B cell (primary cell): ENCODE results near the gene TMEM140. TPM values are rescaled to one million over a fixed set of nuclear protein-coding genes. Genes with fewer than 3 reads are reported as not detected.

Experiments used
- ATAC-seq: fragments of 200-7000 bp; cut with Tn5 transposase; one replicate; pipeline ENCODE4 v1.10.0; 2021; ENCODE audit warnings: low read depth, mild to moderate bottlenecking, moderate number of reproducible peaks, moderate library complexity
- CTCF ChIA-PET: fragments of 350-600 bp; sonication (Branson Sonifier 250); formaldehyde crosslinking; loops from one replicate; lab custom pipeline; 2021; ENCODE audit warnings: antibody characterized with exemption, inconsistent platforms; lab: Charles Lee
- POLR2A ChIA-PET: fragments of 350-600 bp; sonication (Branson Sonifier 250); formaldehyde crosslinking; loops from one replicate; lab custom pipeline; 2021; ENCODE audit warnings: antibody characterized with exemption; lab: Charles Lee
- DNase-seq: peaks from one replicate; pipeline ENCODE4 v3.0.0; 2013
- H2AFZ ChIP-seq: 2 replicates; pipeline ENCODE4 v1.6.1; 2012; ENCODE audit warnings: mild to moderate bottlenecking, low read depth, low read length; ENCODE audit not compliant: insufficient read depth, poor library complexity, severe bottlenecking
- H3K27ac ChIP-seq, 2 donors: 1 replicate in 1 of 2; 2 replicates in 1 of 2; pipeline ENCODE4 v1.5.1; 2012 to 2013; ENCODE audit warnings: low read length in 2 of 2, mild to moderate bottlenecking in 2 of 2, moderate library complexity in 1 of 2
- H3K27me3 ChIP-seq, 4 experiments: fragments of 200-600 bp in 1 of 4; sonication (generic) in 1 of 4; replicated peaks in 1 of 4; 1 replicate in 2 of 4; 2 replicates in 2 of 4; pipeline versions ENCODE4 v1.6.1 to v1.7.0; 2013 to 2016; ENCODE audit warnings: low read length in 3 of 4, mild to moderate bottlenecking in 2 of 4, mixed read lengths in 1 of 4, moderate library complexity in 1 of 4; ENCODE audit not compliant: insufficient read depth in 4 of 4, control insufficient read depth in 3 of 4; ENCODE audit errors: control extremely low read depth in 1 of 4
- H3K36me3 ChIP-seq, 2 experiments: replicated peaks in 1 of 2; 1 replicate in 1 of 2; 2 replicates in 1 of 2; pipeline versions ENCODE4 v1.6.1 to v1.7.1; 2013; ENCODE audit warnings: low read length in 1 of 2; ENCODE audit not compliant: insufficient read depth in 2 of 2, control insufficient read depth in 1 of 2; ENCODE audit errors: control extremely low read depth in 1 of 2, extremely low read depth in 1 of 2
- H3K4me1 ChIP-seq, 2 donors: fragments of 200-600 bp in 1 of 2; sonication (generic) in 1 of 2; 1 replicate in 1 of 2; 2 replicates in 1 of 2; pipeline versions ENCODE4 v1.5.1 to v1.6.1; 2013 to 2017; ENCODE audit warnings: low read length in 2 of 2; ENCODE audit not compliant: control insufficient read depth in 2 of 2, insufficient read depth in 2 of 2
- H3K4me2 ChIP-seq: replicated peaks from 2 replicates; pipeline ENCODE3; 2012; ENCODE audit warnings: mild to moderate bottlenecking, low read depth, low read length; ENCODE audit not compliant: poor library complexity, severe bottlenecking
- H3K4me3 ChIP-seq, 5 experiments: fragments of 200-600 bp in 1 of 5; sonication (generic) in 1 of 5; 1 replicate in 3 of 5; 2 replicates in 2 of 5; pipeline versions ENCODE4 v1.5.1 to v1.7.0; 2011 to 2016; ENCODE audit warnings: low read length in 4 of 5, mild to moderate bottlenecking in 4 of 5, low read depth in 2 of 5, control low read depth in 1 of 5, moderate library complexity in 1 of 5; ENCODE audit not compliant: insufficient read depth in 1 of 5; ENCODE audit errors: control extremely low read depth in 1 of 5, extremely low read depth in 1 of 5
- H3K79me2 ChIP-seq: fragments of 200-600 bp; sonication (generic); one replicate; pipeline ENCODE4 v1.6.0; 2016; ENCODE audit warnings: low read length; ENCODE audit not compliant: control insufficient read depth, insufficient read depth
- H3K9ac ChIP-seq: fragments of 200-600 bp; sonication (generic); 2 replicates; pipeline ENCODE4 v1.6.1; 2017; ENCODE audit warnings: mild to moderate bottlenecking, low read length, moderate library complexity
- H3K9me3 ChIP-seq, 3 donors: one replicate each; pipeline versions ENCODE4 v1.6.1 to v1.7.1; 2013; ENCODE audit warnings: low read length in 2 of 3; ENCODE audit not compliant: control insufficient read depth in 2 of 3, insufficient read depth in 1 of 3; ENCODE audit errors: control extremely low read depth in 1 of 3
- H4K20me1 ChIP-seq: 2 replicates; pipeline ENCODE4 v1.6.0; 2012; ENCODE audit warnings: mild to moderate bottlenecking, low read length; ENCODE audit not compliant: insufficient read depth, control insufficient read depth, poor library complexity, severe bottlenecking
- H3K27ac Mint-ChIP-seq: one replicate; pipeline ENCODE4 v1.8.0; 2021; ENCODE audit warnings: mixed read lengths
- H3K27me3 Mint-ChIP-seq: one replicate; pipeline ENCODE4 v1.8.0; 2021; ENCODE audit warnings: mixed read lengths
- H3K4me1 Mint-ChIP-seq: one replicate; pipeline ENCODE4 v1.8.0; 2021; ENCODE audit warnings: mixed read lengths
- H3K4me3 Mint-ChIP-seq: one replicate; pipeline ENCODE4 v1.8.0; 2021; ENCODE audit warnings: mixed read lengths
- H3K9me3 Mint-ChIP-seq: one replicate; pipeline ENCODE4 v1.8.0; 2022; ENCODE audit warnings: mixed read lengths; ENCODE audit not compliant: insufficient read depth
- CTCF ChIP-seq: fragments of 200-600 bp; IDR thresholded peaks from one replicate; pipeline ENCODE4 v1.8.0; 2022; ENCODE audit warnings: antibody characterized with exemption, mild to moderate bottlenecking
- EZH2 ChIP-seq: IDR thresholded peaks from 2 replicates; pipeline ENCODE4 v1.6.1; 2012; ENCODE audit warnings: borderline replicate concordance, low read depth, mild to moderate bottlenecking, moderate library complexity, low read length; ENCODE audit not compliant: insufficient read depth, poor library complexity, severe bottlenecking
- WGBS: methylation state at CpG from one replicate; pipeline ENCODE4 v1.1.5; 2013; ENCODE audit warnings: missing lambda C conversion rate; ENCODE audit not compliant: insufficient coverage; 5-methylcytosine and 5-hydroxymethylcytosine counted together
- intact Hi-C: fragments of 100-400 bp; cut with micrococcal nuclease; formaldehyde crosslinking; loops from one replicate; pipeline ENCODE4 v1.10.0; 2022
- polyA plus RNA-seq: library from polyadenylated mRNA; depleted of rRNA; stranded (reverse); fragments of >200 nt; gene quantifications from 2 replicates; pipeline ENCODE4 v1.2.3, GENCODE V29; 2012
- total RNA-seq, 2 donors: library from RNA; stranded (reverse); fragments of 120-200 nt in 1 of 2; gene quantifications; 1 replicate in 1 of 2; 2 replicates in 1 of 2; pipeline versions ENCODE4 v1.2.3 to v1.2.4, GENCODE V29; 2013 to 2022

TMEM140 gene
- total and polyA plus RNA-seq, 2 donors (not counting 1 experiment from before 2014, with no cell fraction given), result 3.8 to 79.1 TPM

GRCh38 chr7:135160858-135161653 lies 13.2 kb downstream of the TMEM140 start:
- CTCF ChIA-PET, result interaction anchor here (0.8 to 4.9 kb wide), 8 partner anchors 9 to 528 kb away, joined by 3 to 47 read pairs (median 4); partner anchors contain the start of genes AGBL3, CYREN and TMEM140
- peak overlapping the region; percentile 18 for H2AFZ ChIP-seq
- Mint-ChIP-seq H3K27ac (peak overlapping the region; percentile 92), H3K9me3 (peaks cover 2% of the 10 kb centered on the region), H3K4me1 (peaks cover 52% of the 10 kb centered on the region), H3K27me3 (no peaks in the 10 kb centered on the region), H3K4me3 (peak overlapping the region; percentile 78)
- POLR2A ChIA-PET, result interaction anchor here (0.5 to 2.9 kb wide), 5 partner anchors 9 to 265 kb away, joined by 4 to 22 read pairs (median 7); partner anchors contain the start of genes AGBL3, CYREN and TMEM140
- H4K20me1 ChIP-seq, result peaks cover 27% of the 10 kb centered on the region
- no peak overlapping the region for H3K4me3 ChIP-seq
- H3K36me3 ChIP-seq, result peaks cover 0 to 38% of the 10 kb centered on the region in 2 experiments
- H3K79me2 ChIP-seq, result peaks cover 58% of the 10 kb centered on the region
- H3K27me3 ChIP-seq, result no peaks in the 10 kb centered on the region
- intact Hi-C loops, result loop anchor here (1.0 kb wide), 2 partner anchors 9 to 13 kb away; partner anchors contain the start of genes CYREN and TMEM140
- H3K4me1 ChIP-seq, result peaks cover 26 to 32% of the 10 kb centered on the region in 2 donors
- DNase-seq (peak; percentile 64), ATAC-seq (peak; percentile 78)
- 34% methylated on average over 8 of the region's 9 CpGs for WGBS
- peak overlapping the region in 1 of 2 donors; percentile 59 for H3K27ac ChIP-seq
- no peak overlapping the region for H3K9ac ChIP-seq
- peak overlapping the region; percentile 52 for H3K4me2 ChIP-seq
- peak; percentile 34 for TF ChIP-seq CTCF
- TF ChIP-seq EZH2, result no peak
- peaks cover 1 to 12% (median 7%) of the 10 kb centered on the region in 3 donors for H3K9me3 ChIP-seq
